ENCODE data around the gene ESF1. TPM values are rescaled to one million over a fixed set of nuclear protein-coding genes. Genes with fewer than 3 reads are reported as not detected.
"Not testable (repeated sequence)": the region's sequence is repeated elsewhere in the genome, so short reads cannot be mapped to it uniquely, and the experiment has no call there.

Gene ESF1
- total RNA-seq, 1 experiment from 2014 or later, result 14.8 TPM

DNA sequence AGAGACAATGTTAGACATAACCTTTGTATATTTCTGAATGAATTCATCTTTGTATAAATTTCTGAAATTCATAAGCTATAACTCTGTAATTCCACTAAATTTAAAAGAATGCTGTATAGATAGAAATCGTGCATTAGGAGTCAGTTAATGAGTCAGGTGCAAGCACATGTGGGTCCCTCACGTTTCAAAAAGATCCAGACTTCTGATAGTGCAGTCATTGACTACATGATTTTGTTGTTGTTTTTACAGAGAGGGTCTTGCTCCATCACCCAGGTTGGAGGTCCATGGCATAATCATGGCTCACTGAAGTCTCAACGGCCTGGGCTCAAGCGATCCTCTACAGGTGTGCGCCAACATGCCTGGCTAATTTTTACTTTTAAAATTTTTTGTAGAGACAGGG lies 14.6 kb downstream of the ESF1 start:
- Histone ChIP-seq H3K4me2 (no peak overlapping the region), H3F3A (ENCODE audit: insufficient read depth, low read depth) (peaks cover 15% of the 10 kb centered on the region), H3K4me1 (replicated peaks; ENCODE audit: insufficient read depth) (no peaks in the 10 kb centered on the region), H2AFZ (no peak overlapping the region), H3K27ac (no peak overlapping the region), H3K4me3 (no peak overlapping the region), H3K36me3 (ENCODE audit: low read depth) (peaks cover 56% of the 10 kb centered on the region), H4K20me1 (ENCODE audit: insufficient read depth) (0 out of 2 replicates have a peak, but pooled peaks cover 4% of the 10 kb centered on the region), H3K9me3 (ENCODE audit: insufficient read depth, low read depth) (peaks cover 7% of the 10 kb centered on the region; the same call in 1 of the 2 replicates), H3K27me3 (ENCODE audit: insufficient read depth, low read depth) (no peaks in the 10 kb centered on the region), H3K79me2 (ENCODE audit: low read depth) (no peaks in the 10 kb centered on the region), H3K9me2 (ENCODE audit: insufficient read depth) (no peaks in the 10 kb centered on the region)
- TF ChIP-seq, protein P1, sequence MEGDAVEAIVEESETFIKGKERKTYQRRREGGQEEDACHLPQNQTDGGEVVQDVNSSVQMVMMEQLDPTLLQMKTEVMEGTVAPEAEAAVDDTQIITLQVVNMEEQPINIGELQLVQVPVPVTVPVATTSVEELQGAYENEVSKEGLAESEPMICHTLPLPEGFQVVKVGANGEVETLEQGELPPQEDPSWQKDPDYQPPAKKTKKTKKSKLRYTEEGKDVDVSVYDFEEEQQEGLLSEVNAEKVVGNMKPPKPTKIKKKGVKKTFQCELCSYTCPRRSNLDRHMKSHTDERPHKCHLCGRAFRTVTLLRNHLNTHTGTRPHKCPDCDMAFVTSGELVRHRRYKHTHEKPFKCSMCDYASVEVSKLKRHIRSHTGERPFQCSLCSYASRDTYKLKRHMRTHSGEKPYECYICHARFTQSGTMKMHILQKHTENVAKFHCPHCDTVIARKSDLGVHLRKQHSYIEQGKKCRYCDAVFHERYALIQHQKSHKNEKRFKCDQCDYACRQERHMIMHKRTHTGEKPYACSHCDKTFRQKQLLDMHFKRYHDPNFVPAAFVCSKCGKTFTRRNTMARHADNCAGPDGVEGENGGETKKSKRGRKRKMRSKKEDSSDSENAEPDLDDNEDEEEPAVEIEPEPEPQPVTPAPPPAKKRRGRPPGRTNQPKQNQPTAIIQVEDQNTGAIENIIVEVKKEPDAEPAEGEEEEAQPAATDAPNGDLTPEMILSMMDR (conservative IDR thresholded peaks at IDR 0.05), result no peak
- intact Hi-C loops (cut with micrococcal nuclease; ENCODE audit: unreplicated experiment), result loop anchor here (5.0 kb wide), 1 partner anchor 798 kb away; no protein-coding TSS in a partner anchor
- no peak for DNase-seq
- POLR2A ChIA-PET (ENCODE audit: unreplicated experiment), result no interaction called here
- CTCF ChIA-PET, result no interaction called here
- no TSS peak for BruUV-seq (replicated peaks)

DNA sequence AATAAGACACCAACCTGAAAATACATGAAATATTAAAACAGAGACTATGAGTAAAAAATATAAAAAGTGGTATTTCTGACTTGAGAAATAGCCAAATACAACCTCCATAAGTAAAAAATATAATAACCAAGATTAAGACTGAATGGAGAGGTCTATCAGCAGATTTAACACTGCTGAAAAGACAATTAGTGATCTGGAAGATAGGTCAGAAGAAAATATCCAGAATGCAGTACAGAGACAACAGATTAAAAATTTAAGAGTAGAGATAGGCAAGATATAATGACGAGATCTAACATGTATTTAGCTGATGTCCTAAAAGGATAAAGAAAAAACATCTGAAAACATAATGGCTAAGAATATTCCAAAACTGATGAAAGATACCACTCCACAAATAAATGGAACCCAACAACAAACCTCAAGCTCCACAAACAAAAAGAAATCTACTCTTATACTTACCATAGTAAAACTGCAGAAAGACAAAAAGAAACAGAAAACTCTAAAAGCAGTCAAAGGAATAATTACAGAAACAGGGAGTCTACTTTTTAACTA lies 18.8 kb downstream of the ESF1 start:
- Histone ChIP-seq H3K4me3 (no peak overlapping the region), H3K27me3 (ENCODE audit: insufficient read depth, low read depth) (no peaks in the 10 kb centered on the region), H3K36me3 (ENCODE audit: low read depth) (peaks cover 36% of the 10 kb centered on the region), H3K9me2 (ENCODE audit: insufficient read depth) (no peaks in the 10 kb centered on the region), H4K20me1 (ENCODE audit: insufficient read depth) (0 out of 2 replicates have a peak, but pooled peaks cover 4% of the 10 kb centered on the region), H3K27ac (no peak overlapping the region; the same call in 1 of the 2 replicates), H2AFZ (no peak overlapping the region), H3K79me2 (ENCODE audit: low read depth) (no peaks in the 10 kb centered on the region), H3F3A (ENCODE audit: insufficient read depth, low read depth) (no peaks in the 10 kb centered on the region), H3K9me3 (ENCODE audit: insufficient read depth, low read depth) (peaks cover 7% of the 10 kb centered on the region; the same call in 1 of the 2 replicates), H3K4me1 (replicated peaks; ENCODE audit: insufficient read depth) (no peaks in the 10 kb centered on the region), H3K4me2 (no peak overlapping the region)
- BruUV-seq (replicated peaks), result no TSS peak
- intact Hi-C loops (cut with micrococcal nuclease; ENCODE audit: unreplicated experiment), result no loop called here
- TF ChIP-seq, protein P1 (conservative IDR thresholded peaks at IDR 0.05), result no peak
- TF ChIP-seq EZH2 (IDR thresholded peaks at IDR 0.05; ENCODE audit: low read depth), result no peak
- POLR2A ChIA-PET (ENCODE audit: unreplicated experiment), result no interaction called here
- no peak for DNase-seq
- CTCF ChIA-PET, result no interaction called here

DNA sequence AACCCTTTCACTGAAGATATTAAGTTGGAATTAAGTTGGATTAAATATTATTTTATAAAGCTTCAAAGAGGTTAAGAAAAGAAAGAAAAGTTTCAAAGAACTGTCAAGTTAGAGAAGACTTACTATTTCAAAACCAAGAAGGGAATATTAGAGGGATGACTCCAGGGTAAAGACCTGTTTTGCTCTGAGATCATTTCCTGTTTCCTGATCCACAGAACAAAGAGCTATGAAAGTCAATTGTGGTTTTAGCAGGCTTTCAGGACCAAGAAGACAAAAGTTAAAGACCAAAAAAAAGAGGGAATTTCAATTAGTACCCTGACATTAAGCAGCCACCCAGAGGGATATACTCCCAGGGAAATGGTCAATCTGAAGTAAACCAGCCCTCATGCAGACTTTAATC lies 19.4 kb downstream of the ESF1 start:
- TF ChIP-seq, protein P1 (conservative IDR thresholded peaks at IDR 0.05), result no peak
- TF ChIP-seq EZH2 (IDR thresholded peaks at IDR 0.05; ENCODE audit: low read depth), result no peak
- H3K4me3 ChIP-seq, result no peak overlapping the region
- no peak overlapping the region; the same call in 1 of the 2 replicates for H3K27ac ChIP-seq
- H3K36me3 ChIP-seq (ENCODE audit: low read depth), result peaks cover 29% of the 10 kb centered on the region
- ChIA-PET CTCF (no interaction called here), POLR2A (ENCODE audit: unreplicated experiment) (interaction anchor here (0.6 kb wide), 1 partner anchor 462 kb away, joined by 3 read pairs; no protein-coding TSS in a partner anchor)
- no TSS peak for BruUV-seq (replicated peaks)
- no peaks in the 10 kb centered on the region for H3K4me1 ChIP-seq (replicated peaks; ENCODE audit: insufficient read depth)
- H3K9me2 ChIP-seq (ENCODE audit: insufficient read depth), result no peaks in the 10 kb centered on the region
- H4K20me1 ChIP-seq (ENCODE audit: insufficient read depth), result 0 out of 2 replicates have a peak, but pooled peaks cover 3% of the 10 kb centered on the region
- H3F3A ChIP-seq (ENCODE audit: insufficient read depth, low read depth), result no peaks in the 10 kb centered on the region
- no peak for DNase-seq
- intact Hi-C loops (cut with micrococcal nuclease; ENCODE audit: unreplicated experiment), result no loop called here
- H3K27me3 ChIP-seq (ENCODE audit: insufficient read depth, low read depth), result no peaks in the 10 kb centered on the region
- H3K9me3 ChIP-seq (ENCODE audit: insufficient read depth, low read depth), result peaks cover 7% of the 10 kb centered on the region; the same call in 1 of the 2 replicates
- no peaks in the 10 kb centered on the region for H3K79me2 ChIP-seq (ENCODE audit: low read depth)
- no peak overlapping the region for H3K4me2 ChIP-seq
- H2AFZ ChIP-seq, result no peak overlapping the region

DNA sequence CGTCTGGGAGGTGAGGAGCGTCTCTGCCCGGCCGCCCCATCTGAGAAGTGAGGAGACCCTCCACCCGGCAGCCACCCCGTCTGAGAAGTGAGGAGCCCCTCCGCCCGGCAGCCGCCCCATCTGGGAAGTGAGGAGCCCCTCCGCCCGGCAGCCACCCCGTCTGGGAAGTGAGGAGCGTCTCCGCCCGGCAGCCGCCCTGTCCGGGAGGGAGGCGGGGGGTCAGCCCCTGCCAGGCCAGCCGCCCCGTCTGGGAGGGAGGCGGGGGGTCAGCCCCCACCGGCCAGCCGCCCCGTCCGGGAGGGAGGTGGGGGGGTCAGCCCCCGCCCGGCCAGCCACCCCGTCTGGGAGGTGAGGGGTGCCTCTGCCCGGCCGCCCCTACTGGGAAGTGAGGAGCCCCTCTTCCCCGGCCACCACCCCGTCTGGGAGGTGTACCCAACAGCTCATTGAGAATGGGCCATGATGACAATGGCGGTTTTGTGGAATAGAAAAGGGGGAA lies 24.2 kb downstream of the ESF1 start:
- DNase-seq; H3K79me2 ChIP-seq (ENCODE audit: low read depth); intact Hi-C loops (cut with micrococcal nuclease; ENCODE audit: unreplicated experiment); H4K20me1 ChIP-seq (ENCODE audit: insufficient read depth); BruUV-seq (replicated peaks); POLR2A ChIA-PET (ENCODE audit: unreplicated experiment); H3K27me3 ChIP-seq (ENCODE audit: insufficient read depth, low read depth); H3K9me3 ChIP-seq (ENCODE audit: insufficient read depth, low read depth); H3K4me2 ChIP-seq; CTCF ChIA-PET; H3F3A ChIP-seq (ENCODE audit: insufficient read depth, low read depth); H3K4me1 ChIP-seq (replicated peaks; ENCODE audit: insufficient read depth); H3K27ac ChIP-seq; H3K4me3 ChIP-seq; H2AFZ ChIP-seq; H3K9me2 ChIP-seq (ENCODE audit: insufficient read depth): not testable (repeated sequence)
- peaks cover 19% of the 10 kb centered on the region; the same call in 1 of the 2 replicates for H3K36me3 ChIP-seq (ENCODE audit: low read depth)
